GM21360 (cell line): ENCODE data around the gene ARRDC4.

Experiments used
- ATAC-seq: cut with Tn5 transposase; IDR thresholded peaks from one replicate; pipeline ENCODE4 v1.9.1; 2021; ENCODE audit warnings: mild to moderate bottlenecking, moderate library complexity; ENCODE audit not compliant: unreplicated experiment

ARRDC4 gene

GRCh38 chr15:97995881-97996603 is 35.5 kb downstream of the ARRDC4 start:
- peak; percentile 50 for ATAC-seq

DNA sequence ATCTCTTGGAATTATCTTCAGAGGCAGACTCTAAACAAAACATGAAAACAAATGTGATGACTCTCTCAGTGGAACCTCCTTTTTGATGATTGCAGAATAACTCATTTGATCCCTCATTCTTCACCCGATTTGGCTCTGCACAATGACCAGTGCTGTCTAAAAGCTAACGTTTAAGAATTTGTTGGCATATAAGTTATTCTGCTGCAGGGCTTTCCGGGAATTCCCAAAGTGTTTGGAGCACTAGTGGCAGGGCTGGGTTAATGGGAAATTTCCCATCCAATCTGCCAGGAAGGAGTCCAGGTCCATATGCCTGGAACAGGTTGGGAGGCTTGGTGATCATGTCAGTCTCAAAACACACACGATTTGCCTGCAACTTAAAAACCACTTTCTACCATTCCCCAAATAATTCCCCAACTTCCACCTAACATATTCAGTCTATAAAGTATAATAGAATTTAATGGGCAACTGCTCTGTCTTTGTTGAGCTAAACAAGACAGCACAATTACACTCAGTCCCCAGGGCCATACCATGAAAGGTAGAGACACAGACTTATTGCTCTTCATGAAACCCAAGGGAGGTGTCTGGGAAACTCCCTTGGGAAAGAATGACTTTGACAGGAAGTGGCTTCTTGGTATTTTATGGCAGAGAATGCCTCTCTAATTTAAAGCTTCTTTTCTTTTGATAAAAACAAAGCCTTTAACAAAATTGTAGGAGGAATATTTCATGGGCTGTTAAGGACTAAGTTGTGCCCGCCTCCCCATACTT is 38.0 kb downstream of the ARRDC4 start:
- no peak for ATAC-seq

GRCh38 chr15:98000249-98001203 is 40.0 kb downstream of the ARRDC4 start:
- no peak for ATAC-seq

- ATAC-seq = no peak
Observed at GRCh38 chr15:98001663-98002194, 41.2 kb downstream of the ARRDC4 start.

DNA sequence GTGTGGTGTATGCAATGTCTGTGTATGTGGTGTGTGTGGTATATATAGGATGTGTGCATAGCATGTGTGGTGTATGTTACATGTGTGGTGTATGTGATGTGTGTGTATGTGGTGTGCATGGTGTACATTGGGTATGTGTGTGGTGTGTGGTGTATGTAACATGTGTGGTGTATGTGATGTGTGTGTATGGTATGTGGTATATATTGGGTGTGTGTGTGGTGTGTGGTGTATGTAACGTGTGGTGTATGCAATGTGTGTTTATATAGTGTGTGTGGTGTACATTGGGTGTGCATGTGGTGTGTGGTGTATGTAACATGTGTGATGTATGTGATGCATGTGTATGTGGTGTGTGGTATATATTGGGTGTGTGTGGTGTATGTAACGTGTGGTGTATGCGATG is 41.9 kb downstream of the ARRDC4 start:
- ATAC-seq = no peak

DNA sequence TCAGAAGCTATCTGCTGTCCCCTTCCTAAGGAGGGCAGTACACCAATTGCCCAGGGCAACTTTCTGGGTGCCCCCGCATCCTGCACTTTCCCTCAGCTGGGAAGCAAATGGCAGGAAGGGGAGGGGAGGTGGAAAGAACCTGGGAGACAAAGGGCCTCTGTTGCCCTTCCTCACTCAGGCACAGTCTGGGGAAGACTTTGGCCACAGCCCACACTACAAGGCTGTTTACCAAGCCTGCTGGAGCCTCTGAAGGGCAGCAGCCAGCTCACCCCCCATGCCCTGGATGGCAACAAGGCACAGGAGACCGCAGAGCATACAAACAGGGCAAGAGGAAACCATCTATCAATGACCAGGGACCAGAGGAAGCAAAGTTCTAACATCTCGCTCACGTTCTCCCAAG is 42.4 kb downstream of the ARRDC4 start:
- ATAC-seq = no peak

GRCh38 chr15:98003518-98003917 is 43.0 kb downstream of the ARRDC4 start:
- no peak for ATAC-seq

- ATAC-seq = no peak
Observed at GRCh38 chr15:98003996-98004395, 43.5 kb downstream of the ARRDC4 start.

DNA sequence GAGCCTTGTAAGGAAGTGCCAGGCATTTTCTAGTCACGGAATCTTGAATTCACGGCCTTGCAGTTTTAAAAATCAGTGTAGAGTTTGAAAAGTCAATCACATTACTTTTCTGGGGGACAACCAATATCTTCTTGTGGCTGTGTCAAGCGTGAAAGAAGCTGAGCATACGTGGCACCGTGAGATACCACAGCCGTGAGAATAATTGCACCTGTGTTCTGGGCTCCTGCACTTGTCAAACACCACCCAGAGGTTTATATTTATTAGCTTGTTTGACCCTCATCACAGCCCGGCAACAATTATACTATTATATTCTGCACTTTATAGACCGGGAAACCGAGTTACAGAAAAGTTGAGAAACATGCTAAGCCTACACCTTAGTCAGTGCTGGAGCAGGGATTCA is 45.2 kb downstream of the ARRDC4 start:
- ATAC-seq = no peak

DNA sequence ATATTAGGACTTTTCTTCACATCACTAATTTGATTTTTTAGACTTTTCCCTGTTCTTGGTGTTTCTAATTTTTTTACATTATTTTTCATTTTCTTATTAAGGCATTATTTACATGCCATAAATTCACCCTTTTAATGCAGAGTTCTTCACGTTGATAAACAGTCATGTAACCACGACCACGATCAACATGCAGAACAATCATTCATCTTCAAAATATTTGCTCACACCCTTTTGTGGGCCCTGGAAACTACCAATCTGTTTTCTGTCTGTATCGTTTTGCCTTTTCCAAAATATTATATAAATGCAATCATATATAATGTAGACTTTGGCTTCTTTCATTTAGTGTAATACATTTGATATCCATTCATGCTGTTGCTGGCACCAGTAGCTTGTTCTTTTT is 48.7 kb downstream of the ARRDC4 start:
- no peak for ATAC-seq

DNA sequence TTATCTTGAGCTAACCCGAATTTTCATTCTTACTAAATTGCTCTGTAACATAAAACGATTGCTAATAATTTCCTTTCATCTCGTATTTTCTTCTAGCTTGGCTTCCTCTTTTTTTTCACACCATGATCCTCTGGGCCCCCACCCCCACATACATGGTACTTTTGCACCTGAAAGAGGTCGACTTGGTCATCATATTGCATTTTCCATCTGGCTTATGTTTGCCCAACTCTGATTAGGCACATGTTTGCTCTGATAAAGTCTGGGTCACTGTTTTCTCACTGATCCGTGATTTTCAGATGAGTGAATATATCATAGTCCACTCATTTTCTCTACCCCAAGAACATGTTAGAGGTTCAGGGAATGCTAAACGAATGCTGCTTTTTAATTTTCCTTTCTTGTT is 49.5 kb downstream of the ARRDC4 start:
- ATAC-seq = no peak

- ATAC-seq = no peak
Observed at GRCh38 chr15:98012354-98012753, 51.9 kb downstream of the ARRDC4 start.

DNA sequence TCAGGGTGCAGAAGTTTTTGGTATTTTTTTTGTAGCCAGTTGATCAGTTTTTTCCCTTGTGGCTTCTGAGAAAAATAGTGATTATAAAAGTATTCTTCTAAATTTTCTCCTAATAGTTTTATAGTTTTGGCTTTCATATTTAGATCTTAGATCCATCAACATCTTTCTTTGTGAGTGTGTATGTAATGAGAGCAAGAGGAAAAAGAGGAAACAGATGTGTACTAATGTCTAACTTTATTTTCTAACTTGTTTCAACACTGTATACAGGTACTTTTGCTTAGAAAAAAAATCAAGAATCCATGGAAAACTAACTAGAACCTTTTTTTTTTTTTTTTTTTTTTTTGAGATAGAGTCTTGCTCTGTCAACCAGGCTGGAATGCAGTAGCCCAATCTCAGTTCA is 53.1 kb downstream of the ARRDC4 start:
- no peak for ATAC-seq

- ATAC-seq = no peak
Observed at GRCh38 chr15:98017150-98017964, 56.9 kb downstream of the ARRDC4 start.

GRCh38 chr15:98018761-98019351 is 58.4 kb downstream of the ARRDC4 start:
- no peak for ATAC-seq
